GM12891 (cell line): ENCODE data around the gene FBXL15.

Experiments
- POLR2A ChIP-seq: IDR thresholded peaks from 2 replicates; pipeline ENCODE4 v1.6.1; 2011; ENCODE audit warnings: low read depth, low read length, control low read depth
- POLR2AphosphoS5 ChIP-seq: IDR thresholded peaks from 2 replicates; pipeline ENCODE4 v1.6.1; 2011; ENCODE audit warnings: low read depth, low read length, control low read depth

DNA sequence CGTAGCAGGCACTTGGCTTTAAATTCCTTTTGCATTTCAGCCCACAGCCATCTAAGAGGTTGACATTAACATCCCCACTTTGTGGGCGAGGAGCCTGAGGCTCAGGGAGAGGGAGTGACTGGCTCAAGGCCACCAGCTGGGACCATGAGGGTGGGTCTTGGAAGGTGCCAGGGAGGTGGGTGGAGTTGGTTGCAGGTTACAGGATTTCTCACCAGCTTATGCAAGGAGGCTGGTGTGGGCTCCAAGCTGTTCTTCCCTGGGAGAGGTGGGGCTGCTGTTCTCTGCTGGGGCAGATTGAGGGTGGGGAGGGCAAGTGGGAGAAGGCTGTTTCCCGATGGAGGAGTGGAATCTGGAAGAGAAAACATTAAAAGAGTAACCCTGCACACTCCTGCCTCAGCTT is 44.8 kb downstream of the FBXL15 start:
- no peak for TF ChIP-seq POLR2A
- no peak for TF ChIP-seq POLR2AphosphoS5
